ENCODE results near the gene MBNL2.

Gene MBNL2

GRCh38 chr13:97432232-97432916 is 210.2 kb downstream of the MBNL2 start:
- no peak for DNase-seq (ENCODE audit: low read depth)
- H3K4me3 ChIP-seq (ENCODE audit: low read length) = peak overlapping the region; percentile 84
- TF ChIP-seq, protein P1, sequence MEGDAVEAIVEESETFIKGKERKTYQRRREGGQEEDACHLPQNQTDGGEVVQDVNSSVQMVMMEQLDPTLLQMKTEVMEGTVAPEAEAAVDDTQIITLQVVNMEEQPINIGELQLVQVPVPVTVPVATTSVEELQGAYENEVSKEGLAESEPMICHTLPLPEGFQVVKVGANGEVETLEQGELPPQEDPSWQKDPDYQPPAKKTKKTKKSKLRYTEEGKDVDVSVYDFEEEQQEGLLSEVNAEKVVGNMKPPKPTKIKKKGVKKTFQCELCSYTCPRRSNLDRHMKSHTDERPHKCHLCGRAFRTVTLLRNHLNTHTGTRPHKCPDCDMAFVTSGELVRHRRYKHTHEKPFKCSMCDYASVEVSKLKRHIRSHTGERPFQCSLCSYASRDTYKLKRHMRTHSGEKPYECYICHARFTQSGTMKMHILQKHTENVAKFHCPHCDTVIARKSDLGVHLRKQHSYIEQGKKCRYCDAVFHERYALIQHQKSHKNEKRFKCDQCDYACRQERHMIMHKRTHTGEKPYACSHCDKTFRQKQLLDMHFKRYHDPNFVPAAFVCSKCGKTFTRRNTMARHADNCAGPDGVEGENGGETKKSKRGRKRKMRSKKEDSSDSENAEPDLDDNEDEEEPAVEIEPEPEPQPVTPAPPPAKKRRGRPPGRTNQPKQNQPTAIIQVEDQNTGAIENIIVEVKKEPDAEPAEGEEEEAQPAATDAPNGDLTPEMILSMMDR (IDR thresholded peaks at IDR 0.05; ENCODE audit: insufficient read depth, low read depth, low read length, missing control alignments) = no peak

DNA sequence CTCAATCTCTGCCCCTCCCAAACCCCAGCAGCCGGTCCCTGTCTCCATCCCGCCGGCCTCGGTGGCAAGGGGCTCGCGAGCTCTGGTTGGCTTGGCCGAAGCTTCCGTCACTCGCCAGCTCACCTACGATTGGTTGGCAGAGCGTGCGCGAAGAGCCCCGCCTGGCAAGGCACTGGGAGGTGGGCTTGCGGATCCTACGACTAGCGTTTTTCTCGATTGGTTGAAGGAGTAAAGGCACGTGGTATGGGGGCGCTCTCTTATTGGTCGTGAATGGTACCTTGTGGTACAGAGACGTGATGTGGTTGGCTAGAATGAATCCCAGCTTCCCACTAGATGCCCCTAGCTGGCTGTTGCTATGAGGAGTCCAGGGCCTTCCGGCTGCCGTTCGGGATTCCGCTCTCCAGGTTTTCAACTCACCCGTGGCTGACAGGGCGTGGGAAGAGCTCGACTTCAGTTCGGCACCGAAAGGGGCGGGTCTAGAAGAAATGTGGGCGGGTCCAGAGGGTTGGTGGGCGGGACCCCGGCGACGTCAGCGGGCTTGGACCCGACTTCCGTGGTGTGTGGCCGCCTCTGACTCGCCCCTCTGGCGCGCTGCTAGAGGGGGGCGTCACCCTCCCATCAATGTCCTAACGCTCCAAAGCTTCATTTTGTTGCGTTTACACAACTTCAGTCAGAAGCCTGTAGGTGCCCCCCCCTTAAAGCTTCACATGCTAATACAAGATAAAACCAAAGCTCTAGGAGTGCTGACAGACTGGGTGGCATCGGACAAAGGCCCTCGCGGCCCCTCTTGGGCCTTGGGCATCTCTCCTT is 211.0 kb downstream of the MBNL2 start:
- peak; percentile 100 for DNase-seq (ENCODE audit: low read depth)
- TF ChIP-seq, protein P1 (IDR thresholded peaks at IDR 0.05; ENCODE audit: insufficient read depth, low read depth, low read length, missing control alignments) = no peak
- H3K4me3 ChIP-seq (ENCODE audit: low read length) = peak overlapping the region; percentile 84

DNA sequence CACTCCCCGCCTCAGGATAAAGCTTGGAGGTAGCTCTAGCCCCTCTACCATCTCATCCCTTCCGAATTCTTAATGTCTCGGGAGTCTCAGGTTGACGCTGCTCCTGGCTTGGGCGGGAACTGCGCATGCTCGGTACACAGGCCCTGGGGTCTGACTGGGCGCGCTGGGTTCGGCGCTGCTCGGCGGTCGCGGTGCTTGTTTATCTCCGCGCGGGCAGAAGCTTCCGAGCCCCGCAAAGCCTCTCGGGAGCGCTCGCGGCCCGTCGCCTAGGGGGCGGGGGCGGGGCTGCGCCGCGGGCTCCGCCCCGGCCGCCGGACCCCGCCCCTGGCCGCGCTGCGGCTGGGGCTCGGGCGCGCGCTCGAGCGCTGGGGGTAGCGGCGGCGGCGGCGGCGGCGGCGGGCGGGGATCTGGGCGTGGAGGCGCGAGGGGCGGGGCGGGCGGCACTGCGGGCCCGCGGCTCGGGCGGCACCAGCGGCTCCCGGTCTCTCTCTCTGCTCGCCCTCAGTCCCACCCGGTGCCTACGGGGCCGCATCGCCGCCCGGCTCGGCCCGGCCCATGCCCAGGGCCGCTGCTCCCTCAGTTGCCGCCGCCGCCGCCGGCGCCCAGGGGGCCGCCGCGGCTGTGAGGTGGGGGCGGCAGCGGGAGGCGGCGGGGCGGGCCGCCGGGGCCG is 211.7 kb downstream of the MBNL2 start, which contains the start of gene RAP2A:
Gene RAP2A (plus strand): TSS at position 443 of the 670 bp plus-strand sequence. CDS start 302 bp downstream, outside the sequence.
- H3K4me3 ChIP-seq (ENCODE audit: low read length) = peak within 1 kb of the TSS; percentile 84
- TF ChIP-seq, protein P1 (IDR thresholded peaks at IDR 0.05; ENCODE audit: insufficient read depth, low read depth, low read length, missing control alignments) = no peak
- DNase-seq (ENCODE audit: low read depth) = peak; percentile 92

DNA sequence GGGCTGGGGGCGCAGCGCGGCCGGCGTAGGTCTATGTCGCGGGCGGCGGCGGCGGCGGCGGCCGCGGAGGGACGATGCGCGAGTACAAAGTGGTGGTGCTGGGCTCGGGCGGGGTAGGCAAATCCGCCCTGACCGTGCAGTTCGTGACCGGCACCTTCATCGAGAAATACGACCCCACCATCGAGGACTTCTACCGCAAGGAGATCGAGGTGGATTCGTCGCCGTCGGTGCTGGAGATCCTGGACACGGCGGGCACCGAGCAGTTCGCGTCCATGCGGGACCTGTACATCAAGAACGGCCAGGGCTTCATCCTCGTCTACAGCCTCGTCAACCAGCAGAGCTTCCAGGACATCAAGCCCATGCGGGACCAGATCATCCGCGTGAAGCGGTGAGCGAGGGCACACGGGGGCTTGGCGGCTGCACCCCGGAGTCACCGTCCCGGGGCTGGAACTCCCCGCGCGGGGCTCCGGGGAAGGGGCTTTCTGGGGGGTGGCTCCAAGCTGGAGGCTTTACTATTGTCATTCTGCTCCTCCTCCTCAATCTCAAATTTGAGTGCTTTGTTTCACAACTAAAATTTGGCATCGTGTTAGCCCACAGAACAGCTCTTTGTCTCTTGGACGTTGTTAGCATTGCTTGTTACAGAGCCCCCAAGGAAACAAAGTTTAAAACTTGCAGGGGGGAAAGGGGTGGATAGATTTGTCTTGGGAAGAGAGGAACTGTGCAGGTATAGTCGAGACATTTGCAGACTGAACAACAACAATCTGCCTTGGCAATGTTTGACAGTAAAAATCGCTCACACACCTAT is 212.5 kb downstream of the MBNL2 start:
- TF ChIP-seq, protein P1 (IDR thresholded peaks at IDR 0.05; ENCODE audit: insufficient read depth, low read depth, low read length, missing control alignments) = no peak
- peak overlapping the region; percentile 77 for H3K4me3 ChIP-seq (ENCODE audit: low read length)
- peak; percentile 38 for DNase-seq (ENCODE audit: low read depth)

- TF ChIP-seq, protein P1 (IDR thresholded peaks at IDR 0.05; ENCODE audit: insufficient read depth, low read depth, low read length, missing control alignments) = no peak
- DNase-seq (ENCODE audit: low read depth) = no peak
- H3K4me3 ChIP-seq (ENCODE audit: low read length) = peak overlapping the region; percentile 77
Observed at GRCh38 chr13:97435323-97435722, 213.2 kb downstream of the MBNL2 start.

DNA sequence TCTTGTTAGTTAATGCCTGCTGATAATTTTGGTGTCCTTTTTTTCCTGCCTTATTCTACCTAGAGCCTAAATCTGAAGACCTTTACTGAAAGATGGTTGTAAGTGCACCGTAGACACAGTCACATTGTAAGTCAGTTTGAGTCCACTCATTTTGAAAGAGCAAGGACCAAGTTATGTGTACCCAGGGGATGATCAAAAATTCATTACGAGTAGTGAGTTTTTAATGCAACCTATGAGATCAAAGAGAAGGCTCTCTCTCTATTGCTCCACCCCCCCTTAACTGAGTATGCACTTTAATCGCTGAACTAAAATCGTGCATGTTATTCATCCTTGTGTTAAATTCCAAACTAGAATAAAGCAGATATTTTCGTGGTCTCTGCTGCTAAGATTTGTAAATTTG is 213.7 kb downstream of the MBNL2 start:
- TF ChIP-seq, protein P1 (IDR thresholded peaks at IDR 0.05; ENCODE audit: insufficient read depth, low read depth, low read length, missing control alignments) = no peak
- H3K4me3 ChIP-seq (ENCODE audit: low read length) = peak overlapping the region; percentile 77
- peak; percentile 13 for DNase-seq (ENCODE audit: low read depth)
